Cardiac muscle cell (in vitro differentiated cells and primary cell): Measurements from ENCODE around the gene PGPEP1. TPM values are rescaled to one million over a fixed set of nuclear protein-coding genes. Genes with fewer than 3 reads are reported as not detected.
"Not testable (repeated sequence)": the region's sequence is repeated elsewhere in the genome, so short reads cannot be mapped to it uniquely, and the experiment has no call there.

Source experiments
- DNase-seq, 2 donors: peaks; one replicate each; pipeline versions ENCODE4 v3.0.0 to v3.0.0-alpha.2; 2010 to 2017; ENCODE audit warnings: low read depth in 1 of 2, low spot score in 1 of 2
- H3K27ac ChIP-seq: fragments of 200-600 bp; sonication (generic); 2 replicates; pipeline ENCODE4 v1.5.1; 2016
- H3K27me3 ChIP-seq: fragments of 200-600 bp; sonication (generic); 2 replicates; pipeline ENCODE4 v1.6.0; 2016; ENCODE audit warnings: control low read depth
- H3K36me3 ChIP-seq: fragments of 200-600 bp; sonication (generic); 2 replicates; pipeline ENCODE4 v1.5.1; 2016; ENCODE audit warnings: control low read depth
- H3K4me1 ChIP-seq: fragments of 200-600 bp; sonication (generic); 2 replicates; pipeline ENCODE4 v1.8.1; 2017; ENCODE audit warnings: low read depth, mild to moderate bottlenecking, mixed run types
- H3K4me3 ChIP-seq: fragments of 200-600 bp; sonication (generic); 2 replicates; pipeline ENCODE4 v1.5.1; 2016; ENCODE audit warnings: mild to moderate bottlenecking
- H3K9me3 ChIP-seq: fragments of 200-600 bp; sonication (generic); 2 replicates; pipeline ENCODE4 v1.5.1; 2017; ENCODE audit warnings: low read depth, mild to moderate bottlenecking, control low read depth
- polyA plus RNA-seq: library from polyadenylated mRNA; unstranded; fragments of >200 nt; fragmentation: Nextera tagmentation; extraction: Ambion mirVana; gene quantifications from 2 replicates; pipeline ENCODE4 v1.2.1, GENCODE V29; 2016
- total RNA-seq: library from RNA; depleted of rRNA; stranded (reverse); fragments of >200 nt; gene quantifications from 2 replicates; pipeline ENCODE4 v1.2.3, GENCODE V29; 2016
- TF ChIP-seq, protein P1 (sequence below): IDR thresholded peaks from 2 replicates; pipeline ENCODE4 v1.5.1; 2012; ENCODE audit warnings: low read depth, mild to moderate bottlenecking, low read length

PGPEP1 gene
- total and polyA plus RNA-seq, 2 experiments from 2014 or later, result 12.9 to 19.6 TPM

DNA sequence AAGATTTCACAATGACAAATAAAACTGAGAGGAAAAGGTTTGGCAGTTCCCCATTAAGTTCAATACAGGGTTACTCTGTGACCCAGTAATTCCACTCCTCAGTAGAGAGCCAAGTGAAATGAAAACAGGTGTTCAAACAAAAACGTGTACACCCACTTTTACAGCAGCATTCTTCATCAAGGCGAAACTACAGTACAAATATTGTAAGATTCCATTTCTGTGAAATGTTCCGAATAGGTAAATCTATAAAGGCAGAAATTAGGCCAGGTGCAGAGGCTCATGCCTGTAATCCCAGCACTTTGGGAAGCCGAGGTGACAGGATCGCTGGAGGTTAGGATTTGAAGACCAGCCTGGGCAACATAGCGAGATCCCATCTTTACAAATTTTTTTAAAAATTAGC lies 36.6 kb downstream of the PGPEP1 start:
- no peak for DNase-seq

GRCh38 chr19:18379803-18380747 lies 39.7 kb downstream of the PGPEP1 start:
- DNase-seq, result peak in 1 of 2 donors; percentile 77
- no peaks in the 10 kb centered on the region for H3K36me3 ChIP-seq
- no peak overlapping the region for H3K4me3 ChIP-seq
- H3K27me3 ChIP-seq, result no peaks in the 10 kb centered on the region
- H3K4me1 ChIP-seq, result peaks cover under 1% of the 10 kb centered on the region
- no peak overlapping the region for H3K27ac ChIP-seq
- TF ChIP-seq, protein P1, sequence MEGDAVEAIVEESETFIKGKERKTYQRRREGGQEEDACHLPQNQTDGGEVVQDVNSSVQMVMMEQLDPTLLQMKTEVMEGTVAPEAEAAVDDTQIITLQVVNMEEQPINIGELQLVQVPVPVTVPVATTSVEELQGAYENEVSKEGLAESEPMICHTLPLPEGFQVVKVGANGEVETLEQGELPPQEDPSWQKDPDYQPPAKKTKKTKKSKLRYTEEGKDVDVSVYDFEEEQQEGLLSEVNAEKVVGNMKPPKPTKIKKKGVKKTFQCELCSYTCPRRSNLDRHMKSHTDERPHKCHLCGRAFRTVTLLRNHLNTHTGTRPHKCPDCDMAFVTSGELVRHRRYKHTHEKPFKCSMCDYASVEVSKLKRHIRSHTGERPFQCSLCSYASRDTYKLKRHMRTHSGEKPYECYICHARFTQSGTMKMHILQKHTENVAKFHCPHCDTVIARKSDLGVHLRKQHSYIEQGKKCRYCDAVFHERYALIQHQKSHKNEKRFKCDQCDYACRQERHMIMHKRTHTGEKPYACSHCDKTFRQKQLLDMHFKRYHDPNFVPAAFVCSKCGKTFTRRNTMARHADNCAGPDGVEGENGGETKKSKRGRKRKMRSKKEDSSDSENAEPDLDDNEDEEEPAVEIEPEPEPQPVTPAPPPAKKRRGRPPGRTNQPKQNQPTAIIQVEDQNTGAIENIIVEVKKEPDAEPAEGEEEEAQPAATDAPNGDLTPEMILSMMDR, result no peak
- H3K9me3 ChIP-seq, result no peaks in the 10 kb centered on the region

More for the DNA sequence above, 36.6 kb downstream of the PGPEP1 start:
- no peaks in the 10 kb centered on the region for H3K36me3 ChIP-seq
- no peak overlapping the region for H3K4me3 ChIP-seq
- peaks cover 12% of the 10 kb centered on the region for H3K4me1 ChIP-seq
- H3K9me3 ChIP-seq, result no peaks in the 10 kb centered on the region
- H3K27me3 ChIP-seq, result no peaks in the 10 kb centered on the region
- TF ChIP-seq, protein P1, result no peak
- H3K27ac ChIP-seq, result peak overlapping the region; percentile 9

DNA sequence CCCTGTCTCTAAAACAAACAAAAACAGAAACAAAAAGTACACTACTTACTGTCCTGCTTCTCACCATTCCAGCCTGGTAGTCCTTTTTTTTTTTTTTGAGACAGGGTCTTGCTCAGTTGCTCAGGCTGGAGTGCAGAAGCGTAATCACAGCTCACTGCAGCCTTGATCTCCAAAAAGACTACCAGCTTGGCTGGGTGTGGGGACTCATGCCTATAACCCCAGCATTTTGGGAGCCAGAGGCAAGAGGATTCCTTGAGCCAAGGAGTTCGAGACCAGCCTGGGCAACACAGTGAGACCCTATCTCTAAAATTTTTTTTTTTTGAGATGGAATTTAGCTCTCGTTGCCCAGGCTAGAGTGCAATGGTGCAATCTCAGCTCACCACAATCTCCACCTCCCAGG lies 40.4 kb downstream of the PGPEP1 start:
- H3K27me3 ChIP-seq, result no peaks in the 10 kb centered on the region
- no peak for DNase-seq
- no peak overlapping the region for H3K4me3 ChIP-seq
- H3K36me3 ChIP-seq, result no peaks in the 10 kb centered on the region
- no peaks in the 10 kb centered on the region for H3K4me1 ChIP-seq
- TF ChIP-seq, protein P1, result no peak
- H3K27ac ChIP-seq, result no peak overlapping the region
- no peaks in the 10 kb centered on the region for H3K9me3 ChIP-seq

DNA sequence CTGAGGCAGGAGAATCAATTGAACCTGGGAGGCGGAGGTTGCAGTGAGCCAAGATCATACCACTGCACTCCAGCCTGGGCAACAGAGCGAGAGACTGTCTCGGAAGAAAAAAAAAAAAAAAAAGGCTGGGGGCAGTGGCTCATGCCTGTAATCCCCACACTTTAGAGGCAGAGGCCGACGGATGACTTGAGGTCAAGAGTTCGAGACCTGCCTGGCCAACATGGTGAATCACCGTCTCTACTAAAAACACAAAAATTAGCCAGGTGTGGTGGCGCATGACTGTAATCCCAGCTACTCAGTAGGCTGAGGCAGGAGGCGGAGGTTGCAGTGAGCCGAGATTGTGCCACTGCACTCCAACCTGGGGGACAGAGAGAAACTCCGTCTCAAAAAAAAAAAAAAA lies 43.2 kb downstream of the PGPEP1 start:
- not testable (repeated sequence) for H3K4me3 ChIP-seq, H3K9me3 ChIP-seq, H3K36me3 ChIP-seq, DNase-seq, H3K27ac ChIP-seq, H3K4me1 ChIP-seq
- H3K27me3 ChIP-seq, result peaks cover 20% of the 10 kb centered on the region

DNA sequence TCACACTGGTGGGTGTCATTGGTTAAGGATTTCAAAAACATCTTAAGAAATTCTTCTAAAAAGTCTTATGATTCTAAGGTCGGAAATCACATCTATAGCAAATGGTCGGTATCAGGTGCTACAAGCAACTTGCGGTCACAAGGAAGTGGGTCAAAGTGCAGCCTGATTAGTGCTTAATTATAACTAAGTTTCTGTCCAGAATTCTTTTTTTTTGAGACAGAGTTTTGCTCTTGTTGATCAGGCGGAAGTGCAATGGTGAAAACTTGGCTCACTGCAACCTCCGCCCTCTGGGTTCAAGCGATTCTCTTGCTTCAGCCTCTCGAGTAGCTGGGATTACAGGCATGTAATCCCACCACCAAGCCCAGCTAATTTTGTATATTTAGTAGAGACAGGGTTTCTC lies 44.4 kb downstream of the PGPEP1 start:
- no peak for DNase-seq
- H3K4me3 ChIP-seq, result no peak overlapping the region
- H3K27me3 ChIP-seq, result peaks cover 20% of the 10 kb centered on the region
- TF ChIP-seq, protein P1, result no peak
- H3K4me1 ChIP-seq, result no peaks in the 10 kb centered on the region
- no peaks in the 10 kb centered on the region for H3K36me3 ChIP-seq
- H3K9me3 ChIP-seq, result no peaks in the 10 kb centered on the region
- H3K27ac ChIP-seq, result no peak overlapping the region

- TF ChIP-seq, protein P1, result no peak
- no peaks in the 10 kb centered on the region for H3K9me3 ChIP-seq
- H3K27me3 ChIP-seq, result peaks cover 20% of the 10 kb centered on the region
- H3K27ac ChIP-seq, result no peak overlapping the region
- no peak for DNase-seq
- H3K36me3 ChIP-seq, result no peaks in the 10 kb centered on the region
- no peak overlapping the region for H3K4me3 ChIP-seq
- H3K4me1 ChIP-seq, result no peaks in the 10 kb centered on the region
Measured at GRCh38 chr19:18385359-18385674, 44.9 kb downstream of the PGPEP1 start.
